Measurements from ENCODE around the gene RANBP9. TPM values are rescaled to one million over a fixed set of nuclear protein-coding genes. Genes with fewer than 3 reads are reported as not detected.

The RANBP9 gene
- total and polyA plus RNA-seq, 9 of the 15 experiments (the other 6 are each of a cell fraction or from before 2014, with no cell fraction given) = 27.5 to 130 (median 61.5) TPM

GRCh38 chr6:13572951-13573654 is 138.5 kb downstream of the RANBP9 start (continued):
- TF ChIP-seq REST (IDR thresholded peaks at IDR 0.05; ENCODE audit: borderline replicate concordance) (peak; percentile 25; the same call in 1 of the 2 replicates), REST (CRISPR knock-in tag; IDR thresholded peaks at IDR 0.05; ENCODE audit: low read depth) (no peak), DDX20 (tag; IDR thresholded peaks at IDR 0.05; ENCODE audit: low read depth) (no peak), SRF (CRISPR knock-in tag; IDR thresholded peaks at IDR 0.05) (no peak), MAFF (IDR thresholded peaks at IDR 0.05; ENCODE audit: low read length) (no peak), STAG1 (CRISPR knock-in tag; IDR thresholded peaks at IDR 0.05; ENCODE audit: borderline replicate concordance) (no peak), MAFK (IDR thresholded peaks at IDR 0.05; ENCODE audit: low read length) (0 out of 2 replicates have a peak, but pooled peaks have one; percentile 1), HMGXB4 (CRISPR knock-in tag; IDR thresholded peaks at IDR 0.05) (no peak), BCOR (IDR thresholded peaks at IDR 0.05) (no peak)

Measured in K562 (cell line).